Measurements from ENCODE around the gene PPIC. TPM values are rescaled to one million over a fixed set of nuclear protein-coding genes. Genes with fewer than 3 reads are reported as not detected.

Gene PPIC
- total RNA-seq, 1 donor from 2014 or later: 5.7 TPM

- TF ChIP-seq CTCF (IDR thresholded peaks at IDR 0.05; ENCODE audit: partially characterized antibody, unreplicated experiment): no peak
- no peak overlapping the region for H3K4me3 Mint-ChIP-seq (ENCODE audit: unreplicated experiment)
- DNase-seq: no peak
- H3K27me3 Mint-ChIP-seq (ENCODE audit: unreplicated experiment): peaks cover 4% of the 10 kb centered on the region
- peaks cover 25% of the 10 kb centered on the region for H3K4me1 Mint-ChIP-seq (ENCODE audit: low read depth, unreplicated experiment)
- no peak overlapping the region for H3K27ac Mint-ChIP-seq (ENCODE audit: unreplicated experiment)
- H3K36me3 Mint-ChIP-seq (ENCODE audit: unreplicated experiment): no peaks in the 10 kb centered on the region
- H3K9me3 Mint-ChIP-seq (ENCODE audit: unreplicated experiment): peaks cover 3% of the 10 kb centered on the region
These were observed 43.7 kb upstream of the PPIC start for GRCh38 chr5:123080215-123080614.

- TF ChIP-seq CTCF (IDR thresholded peaks at IDR 0.05; ENCODE audit: partially characterized antibody, unreplicated experiment): no peak
- Mint-ChIP-seq H3K27ac (ENCODE audit: unreplicated experiment) (no peak overlapping the region), H3K9me3 (ENCODE audit: unreplicated experiment) (no peaks in the 10 kb centered on the region), H3K36me3 (ENCODE audit: unreplicated experiment) (no peaks in the 10 kb centered on the region), H3K4me3 (ENCODE audit: unreplicated experiment) (no peak overlapping the region), H3K27me3 (ENCODE audit: unreplicated experiment) (no peaks in the 10 kb centered on the region), H3K4me1 (ENCODE audit: low read depth, unreplicated experiment) (no peaks in the 10 kb centered on the region)
- DNase-seq: no peak
These were observed 39.1 kb upstream of the PPIC start for GRCh38 chr5:123075521-123076163.

GRCh38 chr5:123068368-123068938 is 31.9 kb upstream of the PPIC start:
- Mint-ChIP-seq H3K4me1 (ENCODE audit: low read depth, unreplicated experiment) (no peaks in the 10 kb centered on the region), H3K4me3 (ENCODE audit: unreplicated experiment) (no peak overlapping the region), H3K27me3 (ENCODE audit: unreplicated experiment) (no peaks in the 10 kb centered on the region), H3K9me3 (ENCODE audit: unreplicated experiment) (no peaks in the 10 kb centered on the region), H3K27ac (ENCODE audit: unreplicated experiment) (no peak overlapping the region), H3K36me3 (ENCODE audit: unreplicated experiment) (no peaks in the 10 kb centered on the region)
- no peak for DNase-seq
- TF ChIP-seq CTCF (IDR thresholded peaks at IDR 0.05; ENCODE audit: partially characterized antibody, unreplicated experiment): no peak

- Mint-ChIP-seq H3K4me1 (ENCODE audit: low read depth, unreplicated experiment) (no peaks in the 10 kb centered on the region), H3K27ac (ENCODE audit: unreplicated experiment) (no peak overlapping the region), H3K27me3 (ENCODE audit: unreplicated experiment) (no peaks in the 10 kb centered on the region), H3K36me3 (ENCODE audit: unreplicated experiment) (peaks cover 4% of the 10 kb centered on the region), H3K9me3 (ENCODE audit: unreplicated experiment) (no peaks in the 10 kb centered on the region), H3K4me3 (ENCODE audit: unreplicated experiment) (no peak overlapping the region)
- DNase-seq: no peak
- TF ChIP-seq CTCF (IDR thresholded peaks at IDR 0.05; ENCODE audit: partially characterized antibody, unreplicated experiment): no peak
These were observed 29.5 kb upstream of the PPIC start for GRCh38 chr5:123066016-123066415.

- Mint-ChIP-seq H3K9me3 (ENCODE audit: unreplicated experiment) (no peaks in the 10 kb centered on the region), H3K4me3 (ENCODE audit: unreplicated experiment) (no peak overlapping the region), H3K4me1 (ENCODE audit: low read depth, unreplicated experiment) (no peaks in the 10 kb centered on the region), H3K36me3 (ENCODE audit: unreplicated experiment) (peaks cover 4% of the 10 kb centered on the region), H3K27me3 (ENCODE audit: unreplicated experiment) (no peaks in the 10 kb centered on the region), H3K27ac (ENCODE audit: unreplicated experiment) (no peak overlapping the region)
- no peak for DNase-seq
- no peak for TF ChIP-seq CTCF (IDR thresholded peaks at IDR 0.05; ENCODE audit: partially characterized antibody, unreplicated experiment)
These were observed 22.9 kb upstream of the PPIC start for GRCh38 chr5:123059455-123059854.

Measured in glutamatergic neuron (in vitro differentiated cells).